WTC11 (cell line): ENCODE measurements around the gene NTN5.
A peak's percentile ranks its signal among the peaks of the same experiment; 100 is the strongest.

Source experiments
- CTCF ChIP-seq: fragments of 200-600 bp; IDR thresholded peaks from 2 replicates; pipeline ENCODE4 v1.8.0; 2022; ENCODE audit warnings: antibody characterized with exemption
- ELF4 ChIP-seq: sonication (generic); formaldehyde crosslinking; IDR thresholded peaks from 2 replicates; pipeline ENCODE4 v1.8.1; 2022; ENCODE audit warnings: low read depth, mild to moderate bottlenecking, moderate library complexity, missing genetic modification reagents
- ESRRA ChIP-seq: sonication (generic); formaldehyde crosslinking; IDR thresholded peaks from 2 replicates; pipeline ENCODE4 v1.8.1; 2022; ENCODE audit warnings: mild to moderate bottlenecking, missing genetic modification reagents, borderline replicate concordance
- ETV6 ChIP-seq: sonication (generic); formaldehyde crosslinking; IDR thresholded peaks from 2 replicates; pipeline ENCODE4 v1.8.1; 2022; ENCODE audit warnings: mild to moderate bottlenecking, missing genetic modification reagents
- FOXJ3 ChIP-seq: sonication (generic); formaldehyde crosslinking; IDR thresholded peaks from 2 replicates; pipeline ENCODE4 v1.9.0; 2021; ENCODE audit warnings: missing genetic modification reagents, mild to moderate bottlenecking, borderline replicate concordance
- JUN ChIP-seq: sonication (generic); formaldehyde crosslinking; IDR thresholded peaks from 2 replicates; pipeline ENCODE4 v1.8.0; 2023; ENCODE audit warnings: mild to moderate bottlenecking, missing genetic modification reagents
- MAX ChIP-seq: sonication (generic); formaldehyde crosslinking; IDR thresholded peaks from 2 replicates; pipeline ENCODE4 v1.8.0; 2022; ENCODE audit warnings: mild to moderate bottlenecking, missing genetic modification reagents
- SP1 ChIP-seq: sonication (generic); formaldehyde crosslinking; conservative IDR thresholded peaks from 2 replicates; pipeline ENCODE4 v1.8.1; 2022; ENCODE audit warnings: missing genetic modification reagents
- STAT6 ChIP-seq: sonication (generic); formaldehyde crosslinking; conservative IDR thresholded peaks from 2 replicates; pipeline ENCODE4 v1.8.1; 2023; ENCODE audit warnings: mild to moderate bottlenecking, low read depth, missing genetic modification reagents, moderate library complexity
- TCF7 ChIP-seq: sonication (generic); formaldehyde crosslinking; IDR thresholded peaks from 2 replicates; pipeline ENCODE4 v1.8.0; 2022; ENCODE audit warnings: mild to moderate bottlenecking, low read depth, missing genetic modification reagents, moderate library complexity
- TEAD4 ChIP-seq: sonication (generic); formaldehyde crosslinking; IDR thresholded peaks from 2 replicates; pipeline ENCODE4 v1.8.0; 2022; ENCODE audit warnings: mild to moderate bottlenecking, missing genetic modification reagents
- USF2 ChIP-seq: sonication (generic); formaldehyde crosslinking; IDR thresholded peaks from 2 replicates; pipeline ENCODE4 v1.8.1; 2023; ENCODE audit warnings: mild to moderate bottlenecking, missing genetic modification reagents, moderate library complexity
- ZNF317 ChIP-seq: sonication (generic); formaldehyde crosslinking; IDR thresholded peaks from 2 replicates; pipeline ENCODE4 v1.8.1; 2023; ENCODE audit warnings: low read depth, mild to moderate bottlenecking, moderate library complexity, missing genetic modification reagents, borderline replicate concordance

GRCh38 chr19:48713864-48714755 lies 41.3 kb upstream of the NTN5 start:
- TF ChIP-seq SP1 (CRISPR knock-in tag) (peak; percentile 90), TEAD4 (no peak), CTCF (no peak), USF2 (no peak), STAT6 (no peak), FOXJ3 (CRISPR knock-in tag) (no peak), ESRRA (no peak), ZNF317 (CRISPR knock-in tag) (no peak), ELF4 (CRISPR knock-in tag) (no peak), TCF7 (no peak), MAX (CRISPR knock-in tag) (peak; percentile 17; the same call in 1 of the 2 replicates), ETV6 (no peak), JUN (CRISPR knock-in tag) (no peak)
